ENCODE results near the gene FUOM.

DNA sequence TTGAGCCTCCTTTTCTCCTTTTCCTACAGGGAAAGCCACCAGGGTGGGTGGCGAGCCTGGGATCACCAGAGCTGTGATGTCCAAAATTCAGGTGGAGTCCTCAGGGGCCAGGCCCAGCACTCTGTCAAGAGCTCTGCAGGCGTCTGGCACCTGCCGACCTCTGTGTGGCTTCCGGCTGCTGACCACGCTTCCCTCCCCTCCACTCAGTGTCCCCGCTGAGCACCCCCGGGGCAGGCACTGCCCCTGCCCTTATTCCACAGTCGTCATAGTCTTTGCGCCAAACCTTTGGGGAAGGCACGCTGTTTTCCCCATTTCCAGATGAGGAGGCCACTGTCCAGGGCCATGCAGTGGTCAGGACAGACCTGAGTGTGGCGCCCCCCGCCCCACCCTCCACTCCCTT, 43.7 kb upstream of the FUOM start:
- TF ChIP-seq, protein P1, sequence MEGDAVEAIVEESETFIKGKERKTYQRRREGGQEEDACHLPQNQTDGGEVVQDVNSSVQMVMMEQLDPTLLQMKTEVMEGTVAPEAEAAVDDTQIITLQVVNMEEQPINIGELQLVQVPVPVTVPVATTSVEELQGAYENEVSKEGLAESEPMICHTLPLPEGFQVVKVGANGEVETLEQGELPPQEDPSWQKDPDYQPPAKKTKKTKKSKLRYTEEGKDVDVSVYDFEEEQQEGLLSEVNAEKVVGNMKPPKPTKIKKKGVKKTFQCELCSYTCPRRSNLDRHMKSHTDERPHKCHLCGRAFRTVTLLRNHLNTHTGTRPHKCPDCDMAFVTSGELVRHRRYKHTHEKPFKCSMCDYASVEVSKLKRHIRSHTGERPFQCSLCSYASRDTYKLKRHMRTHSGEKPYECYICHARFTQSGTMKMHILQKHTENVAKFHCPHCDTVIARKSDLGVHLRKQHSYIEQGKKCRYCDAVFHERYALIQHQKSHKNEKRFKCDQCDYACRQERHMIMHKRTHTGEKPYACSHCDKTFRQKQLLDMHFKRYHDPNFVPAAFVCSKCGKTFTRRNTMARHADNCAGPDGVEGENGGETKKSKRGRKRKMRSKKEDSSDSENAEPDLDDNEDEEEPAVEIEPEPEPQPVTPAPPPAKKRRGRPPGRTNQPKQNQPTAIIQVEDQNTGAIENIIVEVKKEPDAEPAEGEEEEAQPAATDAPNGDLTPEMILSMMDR (IDR thresholded peaks at IDR 0.05): no peak
- TF ChIP-seq POLR2A (IDR thresholded peaks at IDR 0.05): no peak
- no peak for TF ChIP-seq POLR2AphosphoS5 (IDR thresholded peaks at IDR 0.05)
- TF ChIP-seq EP300 (IDR thresholded peaks at IDR 0.05): no peak
